LNCAP (cell line): Measurements from ENCODE around the gene C10orf90.

Source experiments
- TF ChIP-seq, protein P1 (sequence below): fragments of 450-650 bp; IDR thresholded peaks from 2 replicates; pipeline ENCODE4 v1.5.1; 2017; ENCODE audit warnings: mild to moderate bottlenecking

C10orf90 gene

GRCh38 chr10:126646110-126646509 lies 24.4 kb downstream of the C10orf90 start:
- TF ChIP-seq, protein P1, sequence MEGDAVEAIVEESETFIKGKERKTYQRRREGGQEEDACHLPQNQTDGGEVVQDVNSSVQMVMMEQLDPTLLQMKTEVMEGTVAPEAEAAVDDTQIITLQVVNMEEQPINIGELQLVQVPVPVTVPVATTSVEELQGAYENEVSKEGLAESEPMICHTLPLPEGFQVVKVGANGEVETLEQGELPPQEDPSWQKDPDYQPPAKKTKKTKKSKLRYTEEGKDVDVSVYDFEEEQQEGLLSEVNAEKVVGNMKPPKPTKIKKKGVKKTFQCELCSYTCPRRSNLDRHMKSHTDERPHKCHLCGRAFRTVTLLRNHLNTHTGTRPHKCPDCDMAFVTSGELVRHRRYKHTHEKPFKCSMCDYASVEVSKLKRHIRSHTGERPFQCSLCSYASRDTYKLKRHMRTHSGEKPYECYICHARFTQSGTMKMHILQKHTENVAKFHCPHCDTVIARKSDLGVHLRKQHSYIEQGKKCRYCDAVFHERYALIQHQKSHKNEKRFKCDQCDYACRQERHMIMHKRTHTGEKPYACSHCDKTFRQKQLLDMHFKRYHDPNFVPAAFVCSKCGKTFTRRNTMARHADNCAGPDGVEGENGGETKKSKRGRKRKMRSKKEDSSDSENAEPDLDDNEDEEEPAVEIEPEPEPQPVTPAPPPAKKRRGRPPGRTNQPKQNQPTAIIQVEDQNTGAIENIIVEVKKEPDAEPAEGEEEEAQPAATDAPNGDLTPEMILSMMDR: no peak

DNA sequence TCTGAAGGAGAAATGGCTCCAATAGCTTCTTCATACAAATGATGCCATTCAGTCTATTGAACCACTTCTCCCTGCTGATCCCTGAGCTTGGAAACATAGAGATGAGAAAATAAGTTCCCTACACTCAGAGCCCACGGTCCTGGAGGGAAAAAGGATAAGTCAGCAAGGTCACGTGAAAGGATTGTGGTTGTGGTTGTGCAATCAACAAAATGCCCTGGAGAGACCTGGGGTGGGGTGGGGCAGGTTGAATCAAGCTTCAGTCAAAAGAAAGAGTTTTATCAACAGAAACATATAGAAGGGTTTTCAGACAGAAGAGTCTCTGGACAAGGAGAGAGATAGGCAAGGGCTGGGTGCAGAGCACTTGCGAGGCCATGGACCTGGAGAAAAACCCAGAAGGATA lies 30.1 kb downstream of the C10orf90 start:
- TF ChIP-seq, protein P1: no peak

DNA sequence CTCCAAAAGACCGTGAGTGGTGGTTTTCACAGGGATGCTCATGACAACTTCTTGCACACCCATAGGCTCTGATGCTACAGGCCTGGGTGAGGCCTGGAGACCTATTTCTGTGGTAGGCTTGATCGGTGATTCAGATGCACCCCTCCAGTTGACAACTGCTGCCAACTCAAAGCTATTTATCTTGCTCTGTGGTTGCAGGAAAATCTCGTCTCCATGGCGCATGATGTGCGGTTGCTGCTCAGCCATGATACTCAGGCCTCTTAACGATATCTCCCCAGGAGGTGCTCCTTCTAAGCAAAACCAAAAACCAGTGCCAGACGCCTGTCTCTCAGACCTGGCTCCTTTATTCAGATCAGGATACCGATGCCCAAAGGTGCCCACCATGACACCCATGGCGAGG lies 31.4 kb downstream of the C10orf90 start:
- TF ChIP-seq, protein P1: no peak

DNA sequence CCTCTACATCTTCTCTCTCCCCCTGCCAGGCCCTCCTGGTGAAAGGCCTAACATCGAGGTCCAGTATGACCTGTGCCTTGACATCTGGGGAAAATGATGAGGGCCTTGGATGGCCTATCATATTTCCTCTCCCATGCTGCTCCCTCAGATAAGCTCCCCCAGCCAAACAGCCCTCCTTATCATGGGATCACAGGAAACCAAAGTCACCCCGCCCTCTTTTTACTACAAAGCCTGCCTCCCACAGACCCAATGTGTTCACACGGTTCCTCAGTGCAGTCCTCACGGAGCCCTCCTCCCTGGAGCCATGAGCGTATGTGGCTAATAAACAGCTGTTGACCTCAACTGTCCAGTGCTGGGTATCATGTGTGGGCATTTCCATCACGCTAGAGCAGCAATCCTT lies 32.0 kb downstream of the C10orf90 start:
- TF ChIP-seq, protein P1: no peak

DNA sequence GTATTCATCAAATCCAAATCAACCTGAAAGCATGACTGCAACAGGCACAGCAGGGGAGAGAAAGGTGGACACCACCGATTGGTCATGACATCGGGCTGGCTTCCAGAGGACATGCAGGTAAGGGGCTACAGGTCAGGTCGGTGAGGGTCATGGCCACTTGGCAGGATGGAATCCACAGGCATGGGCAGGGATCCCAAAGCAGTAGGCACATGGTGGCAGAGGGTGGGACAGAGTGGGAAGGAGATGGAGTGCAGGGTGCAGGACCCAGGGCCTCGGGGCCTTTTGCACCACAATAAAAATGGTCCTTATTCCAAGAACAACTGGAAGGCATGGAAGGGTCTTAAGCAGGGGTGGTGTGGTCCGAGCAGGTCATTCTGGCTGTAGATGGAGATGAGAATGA lies 33.0 kb downstream of the C10orf90 start:
- TF ChIP-seq, protein P1: no peak

GRCh38 chr10:126634911-126635310 lies 35.6 kb downstream of the C10orf90 start:
- TF ChIP-seq, protein P1: no peak

- TF ChIP-seq, protein P1: no peak
These were observed 36.1 kb downstream of the C10orf90 start for GRCh38 chr10:126634347-126634746.

DNA sequence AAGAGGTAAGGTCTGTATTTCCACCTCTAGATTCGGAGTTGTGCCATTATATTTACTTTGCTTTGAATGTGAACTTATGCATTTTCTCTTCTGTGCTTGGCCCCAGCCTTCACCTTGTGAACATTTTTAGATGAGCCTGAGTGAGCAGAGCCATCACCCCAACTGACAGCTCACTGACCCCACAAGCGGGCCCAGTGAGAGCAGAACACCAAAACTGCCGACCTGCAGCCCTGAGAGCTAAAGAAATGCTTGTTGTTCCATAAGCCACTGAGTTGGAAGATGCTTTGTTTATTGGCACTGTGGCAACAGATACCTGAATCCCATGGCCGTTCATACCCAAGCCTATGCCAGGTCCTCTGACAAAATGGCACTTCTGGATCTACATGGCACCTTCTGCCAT lies 37.8 kb downstream of the C10orf90 start:
- TF ChIP-seq, protein P1: no peak
